HG03060 (cell line): ENCODE measurements around the gene TIAM2.

Experiments
- ATAC-seq: cut with Tn5 transposase; IDR thresholded peaks from one replicate; pipeline ENCODE4 v1.9.1; 2021; ENCODE audit warnings: low read depth, moderate number of reproducible peaks; ENCODE audit not compliant: unreplicated experiment

Gene TIAM2

DNA sequence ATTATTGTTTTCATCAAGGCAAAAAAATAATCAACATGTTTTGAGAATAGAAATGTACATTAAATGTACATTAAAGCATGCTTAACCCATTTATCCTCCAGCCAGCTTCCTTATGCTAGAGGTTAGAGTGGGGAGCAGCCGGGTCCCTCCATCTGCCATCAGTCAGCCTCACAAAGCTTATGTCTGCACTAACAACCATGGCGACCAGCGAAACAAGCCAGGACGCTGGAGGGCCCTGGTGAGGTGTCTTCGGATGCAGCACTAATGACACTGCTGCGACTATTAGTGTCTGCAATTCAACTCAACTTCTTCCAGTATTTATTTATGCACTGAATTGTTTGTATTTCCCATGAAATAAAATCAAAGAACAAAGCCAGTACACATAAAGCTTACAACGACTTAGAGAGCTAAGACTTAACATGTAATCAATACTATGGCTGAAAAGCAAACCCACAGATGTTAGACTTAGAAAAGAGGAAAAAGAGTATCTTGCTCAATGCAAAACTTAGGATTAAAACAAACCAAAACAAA is 275.5 kb downstream of the TIAM2 start:
- ATAC-seq: no peak

DNA sequence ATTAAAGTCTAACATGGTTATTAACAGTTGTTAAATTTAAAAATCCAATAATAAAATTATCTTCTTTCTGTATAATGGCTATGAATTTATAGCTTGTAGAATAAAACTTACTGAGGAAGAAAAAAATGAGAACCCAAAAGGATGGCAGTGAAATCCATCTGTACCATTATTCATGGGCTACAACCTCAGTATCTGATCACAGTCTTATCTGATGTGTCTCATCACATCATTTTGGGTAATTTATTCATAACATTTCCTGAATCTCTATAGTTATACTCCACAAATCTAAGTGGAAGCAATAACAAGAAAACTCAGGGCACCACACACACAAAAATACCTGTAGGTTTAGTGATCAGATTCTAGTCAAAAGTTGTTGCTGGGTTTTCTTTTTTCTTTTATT is 276.0 kb downstream of the TIAM2 start:
- no peak for ATAC-seq

DNA sequence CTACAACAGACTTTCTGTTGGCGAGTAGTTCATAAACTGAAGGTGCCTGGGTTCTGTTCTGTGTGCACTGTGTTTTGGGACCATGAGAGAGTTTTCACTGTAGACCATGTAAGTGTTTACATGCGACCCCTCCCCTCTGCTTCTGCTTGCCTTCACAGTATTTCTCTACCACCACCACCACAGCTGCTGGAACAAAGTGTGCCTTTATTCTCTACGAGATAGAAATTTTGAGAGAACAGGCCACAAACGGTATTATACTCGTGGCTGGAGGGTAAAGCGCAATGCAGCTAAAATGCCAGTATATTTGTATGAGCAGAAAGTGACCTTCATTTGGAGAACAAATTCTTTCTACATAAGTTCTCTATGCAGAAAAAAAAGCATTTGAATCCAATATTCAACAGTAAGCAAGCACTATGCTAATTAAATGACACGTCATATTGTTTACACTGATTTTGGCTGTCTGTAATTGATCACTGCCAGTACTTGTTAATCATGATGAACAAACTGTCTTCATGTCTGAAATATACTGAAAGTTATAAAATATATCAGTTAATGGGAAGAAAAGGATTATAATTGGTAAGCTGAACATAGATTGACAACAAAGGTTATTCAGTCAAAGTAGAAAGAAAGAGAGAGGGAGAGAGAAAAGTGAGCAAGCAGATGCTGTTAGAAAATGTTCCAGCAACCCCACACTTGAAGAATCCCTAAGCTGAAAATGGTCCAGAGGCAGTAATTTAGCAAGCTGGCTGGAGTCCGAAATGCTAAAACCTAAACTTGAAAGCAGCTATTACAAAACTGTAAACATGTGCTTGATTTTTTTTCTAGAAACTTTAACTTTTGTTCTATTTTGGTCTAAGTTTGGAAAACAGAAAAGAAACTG is 277.5 kb downstream of the TIAM2 start:
- no peak for ATAC-seq

DNA sequence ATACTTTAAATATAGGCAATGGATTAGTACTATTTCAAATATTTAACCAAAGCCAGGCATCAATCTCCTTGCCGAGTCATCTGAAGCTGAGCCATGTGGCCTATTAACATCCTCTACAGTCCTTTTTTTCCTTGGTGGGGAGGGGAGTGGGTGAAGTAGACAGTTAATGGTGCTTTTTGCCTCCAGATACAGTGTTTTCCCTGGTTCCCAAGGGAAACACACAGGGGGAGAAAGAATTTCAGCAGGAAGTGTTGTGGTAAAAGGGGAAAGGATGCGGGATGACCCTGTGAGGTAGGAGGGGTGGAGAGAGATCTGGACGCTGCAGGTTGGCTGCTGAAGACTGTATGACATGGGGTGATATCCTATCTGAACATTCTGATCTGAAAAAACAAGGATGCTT is 278.3 kb downstream of the TIAM2 start:
- no peak for ATAC-seq

DNA sequence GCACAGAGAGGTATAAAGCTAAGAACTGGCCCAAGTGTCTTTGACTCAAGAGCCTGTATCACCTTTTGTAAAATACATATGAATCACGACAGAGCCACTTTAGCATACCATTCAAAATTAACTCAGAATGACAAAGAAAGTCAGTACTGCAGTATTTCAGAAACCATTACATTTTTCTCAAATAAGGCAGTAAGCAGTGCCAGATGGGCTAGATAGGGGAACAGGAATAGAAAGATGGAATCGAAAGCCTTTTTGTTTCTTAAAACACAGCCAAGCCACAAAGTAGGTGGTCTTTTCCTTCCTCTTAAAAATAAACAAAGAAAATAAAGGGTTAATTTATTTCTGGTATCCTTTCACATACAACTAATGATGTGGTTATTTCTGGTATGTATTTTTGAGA is 279.0 kb downstream of the TIAM2 start:
- ATAC-seq: no peak

DNA sequence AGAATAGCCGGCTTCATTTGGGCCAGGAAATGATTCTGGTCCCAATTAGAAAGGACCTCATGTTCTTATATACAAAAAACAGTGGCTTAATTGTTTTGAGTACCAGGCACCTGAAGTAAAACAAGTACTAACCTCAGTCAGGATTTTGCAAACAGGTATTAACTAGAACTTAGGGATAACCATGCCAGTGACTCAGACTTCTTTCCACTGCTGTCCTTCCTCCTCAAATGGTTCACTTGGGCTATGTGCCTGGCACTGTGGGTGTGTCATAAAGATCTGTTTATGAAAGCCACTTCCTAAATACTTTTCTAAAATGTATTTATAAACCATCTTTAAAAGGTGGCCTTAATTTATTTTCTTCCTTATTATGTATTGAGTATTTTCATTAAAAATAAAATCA is 279.4 kb downstream of the TIAM2 start:
- ATAC-seq: no peak

DNA sequence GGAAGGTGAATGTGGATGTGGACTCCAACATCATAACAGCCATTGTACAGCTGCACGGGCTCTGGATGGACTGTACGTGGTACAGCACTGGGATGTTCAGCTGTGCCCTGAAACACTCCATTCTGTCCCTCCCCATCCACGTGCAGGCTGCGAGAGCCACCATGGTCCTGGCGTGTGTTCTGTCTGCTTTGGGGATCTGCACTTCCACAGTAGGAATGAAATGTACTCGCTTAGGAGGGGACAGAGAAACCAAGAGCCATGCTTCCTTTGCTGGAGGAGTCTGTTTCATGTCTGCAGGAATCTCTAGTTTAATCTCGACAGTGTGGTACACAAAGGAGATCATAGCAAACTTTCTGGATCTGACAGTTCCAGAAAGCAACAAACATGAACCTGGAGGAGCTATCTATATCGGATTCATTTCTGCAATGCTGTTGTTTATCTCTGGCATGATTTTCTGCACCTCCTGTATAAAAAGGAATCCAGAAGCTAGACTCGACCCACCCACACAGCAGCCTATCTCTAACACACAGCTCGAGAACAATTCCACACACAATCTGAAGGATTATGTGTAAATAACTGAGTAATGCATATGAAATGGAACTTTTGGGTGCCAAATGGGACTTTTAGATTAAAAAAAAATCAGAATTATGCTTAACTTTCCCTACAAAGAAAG is 280.8 kb downstream of the TIAM2 start:
- no peak for ATAC-seq

DNA sequence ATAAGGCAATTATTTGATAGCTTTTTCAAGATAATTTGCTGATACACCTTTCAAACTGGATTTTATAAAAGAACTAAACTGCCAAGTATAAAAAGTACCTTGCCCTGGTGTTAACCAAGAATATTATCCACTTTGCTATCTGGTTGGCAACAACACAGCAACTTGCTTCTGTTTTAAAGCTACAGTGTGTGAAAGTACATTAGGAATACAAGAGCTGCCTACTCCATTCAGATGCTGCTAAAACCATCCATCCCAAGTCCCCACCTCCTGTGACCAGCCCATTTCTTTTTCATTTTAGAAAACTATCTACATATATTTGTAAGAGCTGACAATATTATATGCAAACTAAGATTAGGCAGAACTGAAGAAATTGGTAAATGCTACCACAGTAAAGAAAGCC is 281.5 kb downstream of the TIAM2 start:
- ATAC-seq: no peak

DNA sequence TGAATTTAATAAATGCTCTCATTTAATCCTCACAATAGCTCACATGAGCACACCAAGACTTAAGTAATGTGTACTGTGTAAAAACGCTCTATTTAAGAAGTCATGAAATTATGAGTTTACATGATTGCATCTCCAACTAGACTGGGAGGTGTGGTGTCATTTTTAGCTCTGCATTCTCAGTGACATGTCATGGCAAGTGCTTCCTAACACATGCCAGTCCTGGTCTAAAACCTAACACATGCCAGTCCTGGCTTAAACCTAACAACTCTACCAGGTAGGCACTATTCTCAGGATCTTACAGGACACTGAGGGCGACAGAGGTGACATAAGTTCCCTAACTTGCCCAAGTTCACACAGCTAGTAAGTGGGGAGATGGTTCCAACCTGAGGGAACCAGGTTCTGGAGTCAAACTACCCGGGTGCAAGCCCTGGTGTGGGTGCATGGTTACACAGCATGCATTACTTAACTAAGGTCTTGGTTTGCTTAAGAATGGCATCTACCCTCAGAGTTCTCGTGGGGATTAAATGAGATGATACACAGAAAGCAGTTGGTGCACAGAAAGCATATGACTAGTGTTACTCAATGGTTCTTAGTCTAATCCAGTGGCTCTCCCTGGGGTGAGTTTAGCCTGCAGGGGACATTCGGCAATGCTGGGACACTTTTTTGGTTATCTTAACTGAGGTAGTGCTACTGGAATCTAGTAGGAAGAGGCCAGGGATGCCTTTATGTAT is 283.4 kb downstream of the TIAM2 start:
- ATAC-seq: no peak

DNA sequence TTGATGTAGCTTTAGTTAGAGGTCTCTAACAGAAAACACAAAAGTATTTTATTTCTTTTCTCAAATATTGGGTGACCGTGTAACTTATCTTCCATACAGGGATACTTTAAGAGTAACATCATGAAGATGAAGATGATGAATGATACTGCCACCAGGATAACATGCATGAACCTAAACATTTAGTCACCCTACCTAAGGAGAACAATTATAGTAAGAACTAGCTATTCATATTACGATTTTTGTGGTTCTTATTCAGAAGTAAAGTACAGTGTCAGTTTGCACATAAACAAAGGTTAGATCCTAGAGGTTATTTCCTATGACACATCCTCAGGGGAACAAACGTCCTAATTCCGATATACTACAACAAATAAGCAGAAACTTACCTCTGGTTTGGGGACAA is 289.7 kb downstream of the TIAM2 start:
- no peak for ATAC-seq

DNA sequence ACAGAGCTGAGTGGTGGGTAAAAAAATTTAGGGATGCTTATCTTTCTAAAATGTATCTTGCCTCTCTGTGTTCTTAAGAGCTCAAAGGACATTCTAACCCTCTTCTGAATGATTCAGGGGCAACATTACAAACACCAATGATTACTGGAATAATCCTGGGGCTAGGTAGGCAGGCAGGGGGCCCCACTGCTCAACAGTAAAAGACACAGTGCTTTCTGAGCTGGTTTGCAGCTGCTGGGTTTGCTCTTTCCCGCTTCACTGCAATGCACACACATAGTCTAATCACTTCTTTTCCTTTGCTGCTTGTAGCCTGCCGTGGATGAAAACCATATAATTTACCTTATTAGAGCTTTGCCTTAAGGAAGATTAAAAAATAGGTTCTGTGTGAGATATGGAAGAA is 292.6 kb downstream of the TIAM2 start:
- ATAC-seq: no peak

DNA sequence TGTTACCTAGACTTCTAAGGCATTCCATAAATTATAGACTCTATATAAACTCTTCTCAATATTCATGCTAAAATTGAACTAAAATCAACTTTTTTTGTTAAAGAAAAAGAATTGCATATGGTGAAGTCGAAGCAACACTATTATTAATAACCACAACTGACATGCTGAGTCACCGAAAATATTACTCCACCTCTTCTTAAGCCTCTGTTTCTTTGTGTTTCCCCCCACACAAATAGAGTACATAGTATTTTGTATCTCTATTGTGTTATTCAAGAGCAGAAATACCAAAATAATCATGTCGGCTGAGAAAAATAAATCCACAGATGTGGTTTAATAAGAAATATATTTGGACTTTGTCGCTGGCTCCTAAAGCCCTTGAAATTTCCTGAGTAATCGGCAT is 295.4 kb downstream of the TIAM2 start:
- no peak for ATAC-seq

DNA sequence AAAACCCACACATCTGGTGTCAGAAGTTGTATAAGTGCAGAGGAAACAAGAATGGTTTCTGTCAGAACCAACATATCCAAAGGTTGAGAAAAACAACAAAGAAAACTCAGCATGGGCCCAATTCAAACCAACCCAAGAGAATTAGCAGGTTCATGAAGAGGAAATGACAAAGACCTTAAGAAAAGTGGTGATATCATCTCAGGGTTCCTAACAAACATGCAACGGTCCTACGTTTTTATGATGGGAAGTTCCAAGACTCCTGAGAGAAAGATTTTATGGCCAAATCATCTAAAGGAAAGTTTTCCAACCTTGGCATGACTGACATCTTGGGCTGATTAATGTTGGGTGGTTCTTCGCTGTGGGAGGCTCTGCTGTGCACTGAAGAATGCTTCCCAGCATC is 296.2 kb downstream of the TIAM2 start:
- no peak for ATAC-seq

DNA sequence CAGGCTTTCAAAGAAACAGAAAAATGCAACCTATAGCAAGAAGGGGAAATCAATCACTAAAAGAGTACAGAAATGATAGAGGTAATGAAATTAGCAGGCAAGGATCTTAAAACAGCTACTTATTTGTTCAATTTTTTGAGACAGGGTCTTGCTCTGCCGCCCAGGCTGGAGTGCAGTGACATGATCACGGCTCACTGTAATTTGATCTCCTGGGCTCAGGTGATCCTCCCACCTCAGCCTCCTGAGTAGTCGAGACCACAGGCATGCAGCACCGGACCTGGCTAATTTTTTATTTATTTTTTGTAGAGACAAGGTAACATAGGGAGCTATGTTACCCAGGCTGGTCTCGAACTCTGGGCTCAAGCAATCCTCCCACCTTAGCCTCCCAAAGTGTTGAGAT is 297.6 kb downstream of the TIAM2 start:
- ATAC-seq: no peak

DNA sequence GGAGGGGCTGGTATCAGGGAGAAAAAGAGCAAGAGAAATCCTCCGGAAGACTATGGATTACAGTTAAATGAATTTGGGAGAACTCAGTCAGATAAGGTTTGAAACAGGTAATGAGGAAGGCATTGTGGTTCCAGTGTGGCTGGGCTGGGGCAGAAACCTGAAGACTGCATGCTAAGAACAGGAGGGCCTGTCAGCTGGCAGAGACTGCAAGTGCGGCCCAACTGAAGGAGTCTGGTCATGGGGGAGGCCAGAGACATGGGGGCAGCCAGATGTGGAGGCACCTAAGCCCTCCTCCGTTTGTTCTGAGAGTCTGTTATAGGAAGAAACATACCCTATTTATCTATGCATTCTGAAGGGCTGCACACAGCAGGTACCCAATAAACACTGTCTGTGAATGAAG is 302.6 kb downstream of the TIAM2 start:
- no peak for ATAC-seq

DNA sequence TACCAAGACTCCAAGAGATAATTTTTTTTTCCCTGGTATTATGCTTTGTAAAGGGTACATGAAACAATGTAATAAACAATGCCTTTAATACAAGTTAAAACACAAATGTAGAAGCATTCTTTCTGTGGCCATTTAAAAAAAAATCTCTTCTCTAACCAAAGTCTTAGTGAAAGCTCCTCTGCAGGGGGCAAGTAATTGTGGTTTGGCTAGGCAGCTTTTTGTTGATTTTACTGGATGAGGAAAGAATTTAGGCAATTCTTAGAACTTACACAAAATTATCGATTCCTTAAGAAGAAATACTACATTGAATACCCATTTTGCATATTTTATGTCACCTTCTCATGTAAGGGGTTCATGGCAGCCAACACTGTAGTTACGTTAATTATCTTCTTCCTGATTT is 306.8 kb downstream of the TIAM2 start:
- ATAC-seq: no peak

DNA sequence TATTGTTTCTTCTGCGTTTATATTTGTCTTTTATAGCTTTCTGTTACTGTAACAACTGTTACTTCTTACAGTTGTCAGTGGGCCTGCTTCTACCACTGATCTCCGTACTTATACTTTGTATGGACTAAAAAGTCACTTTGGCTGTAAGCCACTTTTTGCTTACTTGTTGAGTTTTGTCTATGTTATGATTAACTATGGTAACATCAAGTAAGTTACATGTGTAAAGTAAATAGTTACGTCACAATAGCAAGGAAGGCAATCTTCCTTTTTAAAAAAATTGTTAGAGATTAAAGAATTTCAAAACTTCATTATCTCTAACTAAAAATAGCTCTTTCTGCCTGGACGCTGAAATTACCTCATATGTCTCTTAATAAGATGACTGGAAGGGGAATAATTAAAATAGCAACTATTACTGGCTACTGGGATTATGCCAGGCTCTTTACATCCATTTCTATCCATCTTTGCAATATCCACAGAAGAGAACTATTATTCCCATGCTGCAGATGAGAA is 308.3 kb downstream of the TIAM2 start:
- ATAC-seq: no peak

DNA sequence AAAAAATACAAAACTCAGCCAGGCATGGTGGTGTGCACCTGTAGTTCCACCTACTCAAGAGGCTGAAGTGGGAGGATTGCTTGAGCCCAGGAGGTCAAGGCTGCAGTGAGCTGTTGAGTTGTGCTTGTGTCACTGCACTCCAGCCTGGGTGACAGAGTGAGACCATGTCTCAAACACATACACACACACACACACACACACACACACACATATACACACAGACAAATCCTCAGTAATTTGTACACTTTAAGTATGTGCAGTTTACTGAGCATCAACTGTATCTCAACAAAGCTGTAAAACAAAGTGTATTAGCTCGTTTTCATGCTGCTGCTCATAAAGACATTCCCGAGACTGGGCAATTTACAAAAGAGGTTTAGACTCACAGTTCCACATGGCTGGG is 311.8 kb downstream of the TIAM2 start:
- no peak for ATAC-seq
